IMR-90 (cell line): ENCODE data around the gene FAM98C. TPM values are rescaled to one million over a fixed set of nuclear protein-coding genes. Genes with fewer than 3 reads are reported as not detected.

Experiments
- ATAC-seq: fragments of 200-7000 bp; cut with Tn5 transposase; 2 replicates; pipeline ENCODE4 v1.9.1; 2020; ENCODE audit warnings: low read depth, mild to moderate bottlenecking, moderate library complexity
- BruUV-seq: library from RNA; stranded (reverse); fragments of 400-500 nt; replicated peaks from 2 replicates; lab custom pipeline; 2021; lab: Mats Ljungman, UMichigan
- CTCF ChIA-PET: fragments of 300-600 bp; formaldehyde crosslinking; extraction: SDS; loops from one replicate; lab custom pipeline; 2021; ENCODE audit warnings: antibody characterized with exemption; lab: Yijun Ruan, JAX
- POLR2A ChIA-PET: fragments of 300-600 bp; sonication (Branson Sonifier 250); formaldehyde crosslinking; loops from one replicate; lab custom pipeline; 2022; ENCODE audit warnings: antibody characterized with exemption; ENCODE audit not compliant: unreplicated experiment; lab: Charles Lee
- DNase-seq: peaks from one replicate; pipeline ENCODE4 v3.0.0; 2013
- H2AFZ ChIP-seq: replicated peaks from 2 replicates; pipeline ENCODE3; 2013; ENCODE audit warnings: low read length, mild to moderate bottlenecking; ENCODE audit not compliant: poor library complexity
- H2AK5ac ChIP-seq: 2 replicates; pipeline ENCODE4 v1.6.1; 2013; ENCODE audit warnings: low read depth, low read length, inconsistent platforms
- H2AK9ac ChIP-seq: replicated peaks from 2 replicates; pipeline ENCODE3; 2013; ENCODE audit warnings: mild to moderate bottlenecking, low read depth, low read length, moderate library complexity; ENCODE audit not compliant: poor library complexity
- H2BK120ac ChIP-seq: 2 replicates; pipeline ENCODE4 v1.6.1; 2013; ENCODE audit warnings: low read depth, low read length, inconsistent platforms
- H2BK15ac ChIP-seq: 3 replicates; pipeline ENCODE4 v1.6.1; 2013; ENCODE audit warnings: low read depth, low read length, inconsistent platforms
- H2BK20ac ChIP-seq: 2 replicates; pipeline ENCODE4 v1.6.1; 2013; ENCODE audit warnings: low read depth, mild to moderate bottlenecking, inconsistent platforms, low read length, moderate library complexity
- H2BK5ac ChIP-seq: 2 replicates; pipeline ENCODE4 v1.6.1; 2013; ENCODE audit warnings: mild to moderate bottlenecking, low read depth, low read length, inconsistent platforms; ENCODE audit not compliant: poor library complexity, severe bottlenecking
- H3K14ac ChIP-seq: replicated peaks from 2 replicates; pipeline ENCODE4 v1.6.1; 2013; ENCODE audit warnings: low read depth, low read length, inconsistent platforms
- H3K18ac ChIP-seq: 2 replicates; pipeline ENCODE4 v1.6.1; 2013; ENCODE audit warnings: low read depth, low read length, control low read depth
- H3K23ac ChIP-seq: 2 replicates; pipeline ENCODE4 v1.6.1; 2013; ENCODE audit warnings: low read depth, low read length, inconsistent platforms
- H3K27ac ChIP-seq: 2 replicates; pipeline ENCODE4 v1.5.1; 2013; ENCODE audit warnings: mild to moderate bottlenecking, control low read depth, low read length; ENCODE audit not compliant: insufficient read depth
- H3K27me3 ChIP-seq: 2 replicates; pipeline ENCODE4 v1.6.1; 2013; ENCODE audit warnings: low read length; ENCODE audit not compliant: control insufficient read depth, insufficient read depth
- H3K36me3 ChIP-seq: 2 replicates; pipeline ENCODE4 v1.6.1; 2013; ENCODE audit warnings: low read length, mixed read lengths; ENCODE audit not compliant: control insufficient read depth, insufficient read depth
- H3K4ac ChIP-seq: 2 replicates; pipeline ENCODE4 v1.6.1; 2013; ENCODE audit warnings: low read depth, low read length, inconsistent platforms
- H3K4me1 ChIP-seq: 2 replicates; pipeline ENCODE4 v1.6.1; 2013; ENCODE audit warnings: low read length, mixed read lengths; ENCODE audit not compliant: control insufficient read depth, insufficient read depth
- H3K4me2 ChIP-seq: 2 replicates; pipeline ENCODE4 v1.6.1; 2013; ENCODE audit warnings: low read depth, mild to moderate bottlenecking, control low read depth, low read length, moderate library complexity
- H3K4me3 ChIP-seq: 2 replicates; pipeline ENCODE4 v1.5.1; 2013; ENCODE audit warnings: low read depth, mild to moderate bottlenecking, control low read depth, low read length, moderate library complexity; ENCODE audit not compliant: insufficient read depth
- H3K56ac ChIP-seq: 2 replicates; pipeline ENCODE4 v1.6.1; 2013; ENCODE audit warnings: low read length, inconsistent platforms; ENCODE audit not compliant: insufficient read depth; ENCODE audit errors: extremely low read depth
- H3K79me1 ChIP-seq, 2 experiments: 2 replicates each; pipeline ENCODE4 v1.6.1; 2013; ENCODE audit warnings: low read length in 2 of 2, inconsistent platforms in 1 of 2, low read depth in 1 of 2
- H3K9ac ChIP-seq: 2 replicates; pipeline ENCODE4 v1.6.1; 2013; ENCODE audit warnings: low read depth, low read length, control low read depth
- H3K9me1 ChIP-seq: 2 replicates; pipeline ENCODE4 v1.6.1; 2013; ENCODE audit warnings: low read length, inconsistent platforms; ENCODE audit not compliant: insufficient read depth
- H3K9me3 ChIP-seq: 2 replicates; pipeline ENCODE4 v1.6.1; 2013; ENCODE audit warnings: low read length; ENCODE audit not compliant: control insufficient read depth, insufficient read depth
- H4K20me1 ChIP-seq: 2 replicates; pipeline ENCODE4 v1.6.1; 2013; ENCODE audit warnings: low read length, inconsistent platforms; ENCODE audit not compliant: insufficient read depth
- H4K5ac ChIP-seq: 2 replicates; pipeline ENCODE4 v1.6.1; 2013; ENCODE audit warnings: mild to moderate bottlenecking, low read depth, low read length, control low read depth
- H4K8ac ChIP-seq, 2 experiments: 2 replicates each; pipeline ENCODE4 v1.6.1; 2013; ENCODE audit warnings: low read depth in 2 of 2, low read length in 2 of 2, control low read depth in 1 of 2, inconsistent platforms in 1 of 2
- H4K91ac ChIP-seq: 2 replicates; pipeline ENCODE4 v1.6.1; 2013; ENCODE audit warnings: low read depth, low read length, inconsistent platforms; ENCODE audit not compliant: insufficient read depth
- MAFK ChIP-seq: IDR thresholded peaks from 2 replicates; pipeline ENCODE4 v1.6.1; 2012; ENCODE audit warnings: low read depth, low read length, improper control_type of control experiment
- WGBS, 2 experiments: methylation state at CpG; one replicate each; pipeline versions ENCODE4 v1.1.5 to v1.1.7; 2013; ENCODE audit warnings: missing lambda C conversion rate in 2 of 2; ENCODE audit not compliant: insufficient read length in 1 of 2; ENCODE audit errors: extremely low coverage in 2 of 2; 5-methylcytosine and 5-hydroxymethylcytosine counted together
- dilution Hi-C: fragments of 300-500 bp; cut with HindIII; formaldehyde crosslinking; loops from one replicate; pipeline ENCODE4 v1.14.3; 2018; ENCODE audit warnings: low sequenced_read_pairs; ENCODE audit not compliant: unreplicated experiment
- in situ Hi-C: fragments of 300-500 bp; cut with MboI; formaldehyde crosslinking; loops from 3 replicates; pipeline ENCODE4 v1.14.3; 2019; ENCODE audit warnings: low sequenced_read_pairs, inconsistent platforms, mixed read lengths
- intact Hi-C: fragments of 100-400 bp; cut with micrococcal nuclease; formaldehyde crosslinking; loops from 2 replicates; pipeline ENCODE4 v1.10.0; 2022
- polyA plus RNA-seq, 3 experiments: library from polyadenylated mRNA; depleted of rRNA; stranded (reverse); fragments of >200 nt; gene quantifications; 2 replicates each; pipeline ENCODE4 v1.2.3, GENCODE V29; 2012; ENCODE audit warnings: low replicate concordance in 1 of 3
- total RNA-seq: library from RNA; depleted of rRNA; stranded (reverse); fragments of >200 nt; gene quantifications from 2 replicates; pipeline ENCODE4 v1.2.3, GENCODE V29; 2012
- TF ChIP-seq, protein P1 (sequence below): fragments of 150-350 bp; IDR thresholded peaks from 2 replicates; pipeline ENCODE4 v1.6.1; 2017; ENCODE audit warnings: mild to moderate bottlenecking, antibody characterized with exemption, low read length, low read depth

The FAM98C gene
- total and polyA plus RNA-seq, 2 of the 4 experiments (the other 2 are of a cell fraction) = 3.6 to 17.9 TPM

DNA sequence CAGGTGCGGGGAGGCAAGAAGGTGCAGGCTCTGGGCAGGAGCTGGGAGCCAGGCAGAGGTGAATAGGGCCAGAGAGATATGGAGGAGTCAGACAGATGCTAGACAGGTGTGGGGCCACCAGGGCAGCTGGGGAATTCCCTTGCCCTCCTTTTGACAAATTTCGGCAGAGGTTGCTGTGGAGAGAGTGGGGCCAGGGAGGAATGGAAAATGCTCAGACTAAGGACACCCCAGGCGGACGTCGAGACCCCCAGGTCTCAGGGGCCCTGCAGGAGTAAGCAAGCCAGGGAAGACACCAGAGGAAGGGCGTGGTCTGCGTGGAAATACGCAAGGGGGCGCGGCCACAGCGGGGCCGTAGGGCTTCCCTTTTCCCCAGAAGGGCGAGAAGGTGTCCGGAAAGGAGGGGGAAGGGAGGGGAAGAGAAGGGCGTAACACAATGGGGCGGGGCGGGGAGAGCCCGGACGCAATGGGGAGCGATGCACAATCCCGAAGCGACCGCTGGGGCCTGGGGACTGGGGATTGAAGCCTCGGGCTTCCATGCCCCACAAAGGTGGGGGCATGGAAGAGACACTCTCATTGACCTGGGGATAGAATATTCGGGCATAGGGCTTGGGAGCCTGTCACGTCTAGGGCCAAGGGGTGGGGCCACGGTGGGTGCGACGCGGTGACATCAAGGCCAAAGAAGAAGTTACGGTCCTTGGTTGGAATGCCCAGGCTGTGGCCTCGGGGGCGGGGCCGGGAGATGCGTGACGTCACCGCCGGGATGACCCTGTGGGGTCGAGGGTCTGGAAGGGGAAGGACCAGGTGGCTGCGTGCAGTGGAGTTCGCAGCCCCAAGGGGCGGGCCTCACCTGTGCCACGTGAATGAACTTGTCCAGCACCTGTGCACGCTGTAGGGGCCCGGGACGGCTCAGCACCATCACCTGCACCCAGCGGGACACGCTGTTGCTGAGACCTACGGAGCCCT, 14.9 kb downstream of the FAM98C start:
- DNase-seq (no peak), ATAC-seq (peak; percentile 62; the same call in 1 of the 2 replicates)
- TF ChIP-seq MAFK = no peak
- TF ChIP-seq, protein P1, sequence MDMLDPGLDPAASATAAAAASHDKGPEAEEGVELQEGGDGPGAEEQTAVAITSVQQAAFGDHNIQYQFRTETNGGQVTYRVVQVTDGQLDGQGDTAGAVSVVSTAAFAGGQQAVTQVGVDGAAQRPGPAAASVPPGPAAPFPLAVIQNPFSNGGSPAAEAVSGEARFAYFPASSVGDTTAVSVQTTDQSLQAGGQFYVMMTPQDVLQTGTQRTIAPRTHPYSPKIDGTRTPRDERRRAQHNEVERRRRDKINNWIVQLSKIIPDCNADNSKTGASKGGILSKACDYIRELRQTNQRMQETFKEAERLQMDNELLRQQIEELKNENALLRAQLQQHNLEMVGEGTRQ = no peak
- no peak overlapping the region for H3K9ac ChIP-seq
- H3K9me1 ChIP-seq = peaks cover 6% of the 10 kb centered on the region; the same call in 1 of the 2 replicates
- no peak overlapping the region for H2BK20ac ChIP-seq
- H4K91ac ChIP-seq = no peak overlapping the region
- H4K20me1 ChIP-seq = no peaks in the 10 kb centered on the region
- peak overlapping the region; percentile 60 for H2AFZ ChIP-seq
- no peak overlapping the region for H3K27ac ChIP-seq
- peak overlapping the region; percentile 56; the same call in 1 of the 2 replicates for H3K4me2 ChIP-seq
- in situ Hi-C loops = loop anchor here (25.0 kb wide), 1 partner anchor 519 kb away; the partner anchor contains the start of genes MRPS12 and SARS2
- H3K14ac ChIP-seq = no peak overlapping the region
- no peak overlapping the region for H4K5ac ChIP-seq
- WGBS, 2 experiments = 8% methylated on average over 27 of the region's 49 CpGs; no CpG with 5 or more reads in 1 of the 2 experiments
- ChIA-PET CTCF (interaction anchor here (1.0 kb wide), 1 partner anchor 13 kb away, joined by 4 read pairs; no protein-coding TSS in a partner anchor), POLR2A (no interaction called here)
- H3K56ac ChIP-seq = no peak overlapping the region
- no peak overlapping the region for H3K23ac ChIP-seq
- no peak overlapping the region for H3K4me3 ChIP-seq
- H2BK120ac ChIP-seq = no peak overlapping the region
- no peaks in the 10 kb centered on the region for H3K36me3 ChIP-seq
- H3K79me1 ChIP-seq = no peaks in the 10 kb centered on the region
- BruUV-seq = no TSS peak
- H2AK9ac ChIP-seq = no peak overlapping the region
- peaks cover 32% of the 10 kb centered on the region for H3K27me3 ChIP-seq
- H3K4me1 ChIP-seq = no peaks in the 10 kb centered on the region
- H3K18ac ChIP-seq = no peak overlapping the region
- no peak overlapping the region for H2AK5ac ChIP-seq
- no peak overlapping the region for H3K4ac ChIP-seq
- no peaks in the 10 kb centered on the region for H3K9me3 ChIP-seq
- H2BK5ac ChIP-seq = no peak overlapping the region
- no peak overlapping the region for H2BK15ac ChIP-seq
- intact Hi-C loops = no loop called here
- dilution Hi-C loops = no loop called here
- H4K8ac ChIP-seq = no peak overlapping the region
